Activated T-cell treated with anti-CD3 and anti-CD28 coated beads for 48 hours (primary cell): ENCODE measurements around the gene RADIL.

Source experiments
- DNase-seq: peaks from one replicate; pipeline ENCODE4 v3.0.0-alpha.2; 2020; ENCODE audit warnings: low read depth

The RADIL gene

DNA sequence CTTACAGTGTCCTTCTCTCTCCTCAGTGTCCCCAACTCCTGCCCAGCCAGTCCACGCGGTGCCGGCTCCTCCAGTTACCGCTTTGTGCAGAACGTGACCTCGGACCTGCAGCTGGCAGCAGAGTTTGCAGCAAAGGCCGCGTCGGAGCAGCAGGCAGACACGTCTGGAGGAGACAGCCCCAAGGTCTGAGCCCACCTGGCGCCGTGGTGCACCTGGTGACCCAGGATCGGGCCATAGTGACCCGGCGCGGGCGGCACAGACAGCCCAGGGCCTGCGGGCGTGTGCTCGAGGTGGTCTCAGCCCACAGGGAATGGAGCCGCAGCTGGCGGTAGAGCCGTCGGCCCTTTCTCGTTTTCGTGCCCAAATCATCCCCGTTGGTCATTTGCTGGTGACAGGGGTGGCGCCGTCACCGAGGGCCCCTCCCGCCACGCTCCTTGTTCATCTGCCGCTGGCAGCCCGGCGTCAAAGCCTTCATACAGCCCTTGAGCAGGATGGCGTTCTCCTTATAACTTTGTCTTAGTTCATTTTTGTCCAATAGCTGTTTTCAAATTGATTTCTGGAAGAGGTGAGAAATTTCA, 129.0 kb downstream of the RADIL start:
- no peak for DNase-seq

DNA sequence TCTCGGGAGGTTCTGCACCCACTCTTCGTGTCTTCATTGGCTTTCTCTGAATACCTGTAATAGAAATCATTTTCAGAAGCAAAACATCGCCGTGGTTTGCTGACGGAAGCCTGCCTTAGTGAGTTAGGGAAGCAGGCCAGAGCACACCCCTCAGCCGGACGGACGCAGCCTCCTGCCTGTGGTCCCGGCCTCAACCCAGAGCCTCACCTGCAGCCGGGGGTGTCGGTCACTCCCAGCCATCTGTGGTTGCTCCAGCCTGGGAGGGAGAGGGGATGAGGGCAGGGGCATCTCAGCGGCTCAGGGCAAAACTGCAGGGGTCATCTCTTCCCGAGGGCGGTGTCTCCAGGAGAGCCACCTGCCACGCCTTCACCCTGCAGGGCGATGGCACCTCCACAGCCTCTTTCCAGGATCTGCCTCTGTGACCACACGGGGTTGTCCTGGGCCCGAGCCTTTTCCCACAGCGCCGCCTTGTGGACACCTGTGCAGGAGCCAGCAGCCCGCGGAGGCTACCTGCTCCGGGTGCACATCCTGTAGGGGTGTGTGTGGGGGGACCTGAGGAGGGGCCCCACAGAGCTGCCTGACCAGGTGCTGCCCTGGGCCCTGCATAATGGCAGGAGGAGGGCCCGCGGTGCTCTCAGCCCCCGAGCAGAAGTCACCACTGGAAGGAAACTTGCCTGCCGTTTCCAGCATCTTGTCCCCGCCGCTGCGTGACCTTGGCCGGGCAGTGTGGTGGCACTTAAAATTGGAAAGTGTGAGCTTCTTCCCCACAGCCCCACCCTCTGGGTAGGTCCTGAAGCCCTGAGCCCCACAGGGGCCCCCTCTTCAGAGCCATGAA, 129.7 kb downstream of the RADIL start:
- peak; percentile 80 for DNase-seq

DNA sequence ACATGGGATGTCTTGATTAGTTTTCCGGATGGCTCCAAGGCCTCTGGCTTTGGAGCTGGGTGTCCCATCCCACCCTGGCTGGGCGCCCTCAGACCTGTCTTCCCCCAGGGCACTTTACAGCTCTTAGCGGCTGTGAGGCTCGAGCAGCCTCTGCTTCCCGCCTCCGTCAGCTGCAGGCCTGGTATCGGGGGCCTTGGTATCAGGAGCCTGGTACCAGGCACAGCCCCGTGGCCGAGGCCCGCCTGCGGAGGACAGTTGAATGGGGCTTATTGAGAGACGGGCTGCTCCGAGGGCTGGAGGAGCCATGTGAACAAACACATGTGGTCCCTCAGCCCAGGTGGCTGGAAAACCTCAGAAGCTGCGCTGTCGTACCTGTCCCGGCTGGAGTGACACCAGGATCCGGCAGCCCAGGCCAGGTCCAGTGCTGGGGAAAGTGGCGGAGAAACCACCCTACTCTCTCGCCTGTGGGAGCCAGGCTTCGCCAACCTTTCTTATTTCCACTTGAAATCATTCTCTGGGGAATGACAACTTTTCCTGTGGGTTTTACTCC, 132.0 kb downstream of the RADIL start:
- DNase-seq: no peak

DNA sequence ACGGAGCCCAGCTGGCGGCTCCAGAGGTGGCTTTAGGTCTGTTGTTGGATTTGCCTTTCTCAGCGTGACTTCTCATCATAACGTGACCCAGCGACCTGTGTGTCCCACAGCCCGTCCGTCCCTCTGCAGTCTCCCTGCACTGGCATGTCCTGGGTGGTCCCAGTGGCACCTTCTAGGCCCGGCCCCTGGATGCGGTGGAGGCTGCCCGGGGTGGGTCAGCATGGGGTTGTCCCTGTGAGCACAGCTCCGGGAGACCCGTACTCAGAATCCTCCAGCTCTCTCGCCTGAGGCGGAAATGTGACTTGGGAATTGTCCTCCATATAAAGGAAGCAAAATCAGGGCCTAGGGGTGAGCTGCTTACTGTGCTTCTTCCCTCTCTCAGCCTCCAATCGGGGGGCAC, 133.7 kb downstream of the RADIL start:
- no peak for DNase-seq

DNA sequence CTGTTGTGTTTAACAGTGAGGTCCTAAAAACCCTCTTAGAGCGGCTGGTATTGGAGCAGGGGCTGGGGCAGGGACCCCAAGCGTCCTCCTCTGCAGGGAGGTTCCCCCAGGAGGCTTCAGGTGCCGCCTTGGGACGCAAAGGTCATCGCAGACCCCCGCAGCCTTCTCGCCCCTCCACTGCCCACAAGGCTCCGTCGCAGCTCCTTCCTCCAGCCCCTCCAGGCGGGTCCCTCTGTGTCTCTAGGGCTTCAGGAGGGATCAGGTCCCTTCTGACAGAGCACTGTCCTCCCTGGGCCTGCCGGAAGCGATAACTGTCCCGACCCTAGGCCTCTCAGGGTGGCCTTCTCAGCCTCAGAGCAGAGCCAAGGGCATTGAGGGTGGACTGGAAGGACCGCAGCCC, 134.2 kb downstream of the RADIL start:
- DNase-seq: no peak
